Stomach smooth muscle (tissue), 2 donors: ENCODE measurements around the gene RHOB.
"Not testable (repeated sequence)": the region's sequence is repeated elsewhere in the genome, so short reads cannot be mapped to it uniquely, and the experiment has no call there.

Source experiments
- H3K27ac ChIP-seq: one replicate; pipeline ENCODE4 v1.7.0; 2013; ENCODE audit warnings: mild to moderate bottlenecking, low read length, inconsistent platforms
- H3K27me3 ChIP-seq, 2 donors: one replicate each; pipeline ENCODE4 v1.7.0; 2013; ENCODE audit warnings: low read length in 2 of 2; ENCODE audit not compliant: insufficient read depth in 2 of 2, control insufficient read depth in 1 of 2
- H3K36me3 ChIP-seq, 2 donors: one replicate each; pipeline ENCODE4 v1.7.0; 2013; ENCODE audit warnings: low read length in 2 of 2; ENCODE audit not compliant: control insufficient read depth in 2 of 2, insufficient read depth in 2 of 2
- H3K4me1 ChIP-seq: one replicate; pipeline ENCODE4 v1.7.0; 2013; ENCODE audit warnings: low read length; ENCODE audit not compliant: control insufficient read depth, insufficient read depth
- H3K4me3 ChIP-seq, 2 donors: one replicate each; pipeline ENCODE4 v1.7.0; 2013; ENCODE audit warnings: low read length in 2 of 2
- H3K9ac ChIP-seq, 2 donors: one replicate each; pipeline ENCODE4 v1.7.0; 2013; ENCODE audit warnings: low read length in 2 of 2, mild to moderate bottlenecking in 1 of 2
- H3K9me3 ChIP-seq, 2 donors: one replicate each; pipeline ENCODE4 v1.7.0; 2013; ENCODE audit warnings: low read length in 2 of 2; ENCODE audit not compliant: control insufficient read depth in 2 of 2
- donor health status: healthy.
- donor health status: Pancreatic carcinoma.

Gene RHOB

GRCh38 chr2:20456116-20456571 is 9.3 kb downstream of the RHOB start:
- Histone ChIP-seq H3K4me3 (peak overlapping the region in 1 of 2 donors; percentile 15), H3K9me3 (no peaks in the 10 kb centered on the region), H3K27me3 (no peaks in the 10 kb centered on the region), H3K4me1 (peaks cover 31% of the 10 kb centered on the region), H3K36me3 (no peaks in the 10 kb centered on the region), H3K27ac (peak overlapping the region; percentile 41), H3K9ac (peak overlapping the region; percentile 3 to 47)

DNA sequence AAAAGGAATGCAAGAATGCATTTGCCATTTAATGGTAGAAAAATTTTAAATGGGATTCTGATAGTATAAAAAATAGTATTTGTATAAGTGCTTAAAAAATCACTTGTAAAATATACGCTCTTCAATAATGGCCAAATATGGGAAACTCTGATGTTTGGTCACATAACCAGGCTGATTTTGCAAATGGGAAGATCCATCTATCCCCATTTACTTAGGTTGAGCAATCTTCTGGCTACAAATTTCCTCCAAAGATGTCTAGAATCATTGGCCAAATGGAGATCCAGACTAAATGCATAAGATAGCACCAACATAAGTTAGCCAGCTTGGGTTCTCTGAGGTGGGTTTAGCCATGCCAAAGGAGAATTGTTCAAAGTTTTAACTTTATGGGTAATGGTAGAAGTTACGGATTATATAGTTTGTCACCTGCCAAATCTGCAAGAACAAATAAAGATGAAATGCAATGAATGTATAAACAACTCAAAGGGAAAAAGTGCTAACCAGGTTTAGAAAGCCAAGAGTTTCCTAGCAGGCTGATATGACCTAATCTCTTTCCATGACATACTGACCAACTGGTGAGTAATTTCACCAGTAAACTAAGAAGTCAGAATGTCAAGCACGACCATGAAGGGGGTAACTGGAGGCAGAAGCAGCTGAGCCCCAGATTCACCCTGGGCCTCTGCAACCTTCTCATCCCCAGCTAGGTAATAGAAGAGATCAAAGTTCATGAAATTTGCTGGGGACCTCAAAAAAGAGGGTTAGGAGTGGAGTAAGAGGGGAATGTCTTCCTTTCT is 10.0 kb downstream of the RHOB start:
- Histone ChIP-seq H3K27me3 (no peaks in the 10 kb centered on the region), H3K4me3 (no peak overlapping the region), H3K4me1 (peaks cover 27% of the 10 kb centered on the region), H3K27ac (peak overlapping the region; percentile 31), H3K36me3 (no peaks in the 10 kb centered on the region), H3K9ac (no peak overlapping the region), H3K9me3 (no peaks in the 10 kb centered on the region)

DNA sequence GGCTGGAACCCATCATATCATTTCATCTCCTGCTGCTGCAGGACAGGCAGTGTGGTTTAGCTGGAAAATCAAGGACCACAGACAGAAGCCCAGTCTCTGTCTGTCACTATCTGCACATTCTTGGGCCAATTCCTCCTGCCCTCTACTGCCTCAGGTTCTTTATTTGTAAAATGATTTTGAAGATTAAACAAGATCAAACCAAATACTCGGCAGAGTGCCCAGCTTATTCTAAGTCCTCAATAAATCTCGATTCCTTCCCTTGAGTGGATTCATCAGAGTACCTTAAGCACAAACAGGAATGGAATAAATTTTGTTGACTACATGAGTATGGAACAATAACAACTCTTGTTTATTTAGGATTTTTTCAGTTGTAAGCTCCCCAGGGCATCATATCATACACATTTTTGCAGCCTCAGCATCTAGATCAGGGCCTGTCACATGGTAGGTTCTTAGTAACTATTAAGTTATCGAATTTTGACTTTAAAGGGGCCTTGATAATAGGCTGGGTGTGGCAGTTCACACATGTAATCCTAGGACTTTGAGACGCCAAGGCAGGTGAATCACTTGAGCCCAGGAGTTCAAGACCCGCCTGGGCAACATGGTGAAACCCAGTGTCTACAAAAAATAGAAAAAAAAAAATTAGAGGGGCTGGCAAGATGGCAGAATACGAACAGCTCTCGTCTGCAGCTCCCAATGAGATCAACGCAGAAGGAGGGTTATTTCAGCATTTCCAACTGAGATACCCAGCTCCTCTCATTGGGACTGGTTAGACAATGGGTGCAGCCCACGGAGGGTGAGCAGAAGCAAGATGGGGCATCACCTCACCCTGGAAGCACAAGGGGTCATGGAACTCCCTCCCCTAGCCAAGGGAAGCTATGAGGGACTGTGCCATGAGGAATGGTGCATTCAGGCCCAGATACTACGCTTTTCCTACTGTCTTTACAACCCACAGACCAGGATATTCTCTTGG is 11.1 kb downstream of the RHOB start:
- H3K9me3 ChIP-seq: no peaks in the 10 kb centered on the region
- no peaks in the 10 kb centered on the region for H3K27me3 ChIP-seq
- H3K36me3 ChIP-seq: no peaks in the 10 kb centered on the region
- peaks cover 16% of the 10 kb centered on the region for H3K4me1 ChIP-seq
- no peak overlapping the region for H3K4me3 ChIP-seq
- peak overlapping the region; percentile 31 for H3K27ac ChIP-seq
- no peak overlapping the region for H3K9ac ChIP-seq

DNA sequence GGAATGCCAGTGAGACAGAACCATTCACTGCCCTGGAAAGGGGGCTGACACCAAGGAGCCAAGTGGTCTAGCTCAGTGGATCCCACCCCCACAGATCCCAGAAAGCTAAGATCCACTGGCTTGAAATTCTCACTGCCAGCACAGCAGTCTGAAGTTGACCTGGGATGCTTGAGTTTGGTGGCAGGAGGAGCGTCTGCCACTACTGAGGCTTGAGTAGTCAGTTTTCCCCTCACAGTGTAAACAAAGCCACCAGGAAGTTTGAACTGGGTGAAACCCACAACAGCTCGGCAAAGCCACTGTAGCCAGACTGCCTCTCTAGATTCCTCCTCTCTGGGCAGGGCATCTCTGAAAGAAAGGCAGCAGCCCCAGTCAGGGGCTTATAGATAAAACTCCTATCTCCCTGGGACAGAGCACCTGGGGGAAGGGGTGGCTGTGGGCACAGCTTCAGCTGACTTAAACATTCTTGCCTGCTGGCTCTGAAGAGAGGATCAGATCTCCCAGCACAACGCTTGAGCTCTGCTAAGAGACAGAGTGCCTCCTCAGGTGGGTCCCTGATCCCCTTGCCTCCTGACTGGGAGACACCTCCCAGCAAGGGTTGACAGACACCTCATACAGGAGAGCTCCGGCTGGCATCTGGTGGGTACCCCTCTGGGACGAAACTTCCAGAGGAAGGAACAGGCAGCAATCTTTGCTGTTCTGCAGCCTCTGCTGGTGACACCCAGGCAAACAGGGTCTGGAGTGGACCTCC is 12.0 kb downstream of the RHOB start:
- H3K36me3 ChIP-seq, H3K9ac ChIP-seq, H3K27ac ChIP-seq, H3K4me3 ChIP-seq, H3K27me3 ChIP-seq, H3K9me3 ChIP-seq: not testable (repeated sequence)
- H3K4me1 ChIP-seq: peaks cover 13% of the 10 kb centered on the region

DNA sequence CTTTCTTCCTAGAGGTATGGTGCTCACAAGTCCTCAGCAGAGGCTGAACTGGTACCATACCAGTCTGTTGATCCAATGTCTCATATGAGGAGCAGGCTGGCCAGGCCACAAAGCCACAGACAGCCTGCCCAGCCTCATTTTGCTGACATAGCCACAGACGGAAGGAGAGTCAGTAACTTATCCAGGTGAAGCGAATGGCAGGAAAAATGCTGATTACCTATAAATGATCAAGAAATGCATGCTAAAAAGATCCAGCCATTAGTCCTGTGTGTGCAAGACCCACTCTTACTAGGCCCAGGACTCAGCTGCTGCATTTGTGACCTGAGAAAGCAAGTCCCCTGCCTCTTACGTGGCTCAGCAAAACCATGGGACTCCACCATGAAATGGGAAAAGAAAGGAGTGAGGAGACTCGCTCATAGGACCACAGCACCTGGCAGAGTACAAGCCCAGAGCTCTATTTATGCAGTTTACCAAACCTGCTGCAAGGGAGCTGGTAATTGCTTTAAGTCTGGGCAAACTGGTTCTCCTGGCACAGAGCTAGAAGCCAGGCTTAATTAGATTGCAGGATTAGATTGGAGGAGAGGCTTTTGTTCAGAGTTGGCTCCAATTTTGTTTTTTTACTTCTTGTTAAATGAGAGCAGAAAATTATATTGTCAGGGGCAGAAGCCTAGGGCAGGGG is 19.0 kb downstream of the RHOB start:
- no peaks in the 10 kb centered on the region for H3K27me3 ChIP-seq
- no peak overlapping the region for H3K27ac ChIP-seq
- no peaks in the 10 kb centered on the region for H3K9me3 ChIP-seq
- H3K9ac ChIP-seq: no peak overlapping the region
- H3K36me3 ChIP-seq: no peaks in the 10 kb centered on the region
- H3K4me1 ChIP-seq: peaks cover 9% of the 10 kb centered on the region
- no peak overlapping the region for H3K4me3 ChIP-seq

GRCh38 chr2:20467789-20468548 is 21.1 kb downstream of the RHOB start:
- H3K36me3 ChIP-seq: no peaks in the 10 kb centered on the region
- no peak overlapping the region for H3K27ac ChIP-seq
- no peaks in the 10 kb centered on the region for H3K9me3 ChIP-seq
- H3K27me3 ChIP-seq: no peaks in the 10 kb centered on the region
- H3K4me1 ChIP-seq: peaks cover 9% of the 10 kb centered on the region
- H3K4me3 ChIP-seq: no peak overlapping the region
- H3K9ac ChIP-seq: no peak overlapping the region

- Histone ChIP-seq H3K36me3 (no peaks in the 10 kb centered on the region), H3K4me1 (peaks cover 9% of the 10 kb centered on the region), H3K9ac (no peak overlapping the region), H3K27me3 (no peaks in the 10 kb centered on the region), H3K27ac (no peak overlapping the region), H3K4me3 (no peak overlapping the region), H3K9me3 (no peaks in the 10 kb centered on the region)
Measured at GRCh38 chr2:20468549-20469500, 22.0 kb downstream of the RHOB start.

- Histone ChIP-seq H3K9me3 (no peaks in the 10 kb centered on the region), H3K9ac (no peak overlapping the region), H3K4me3 (no peak overlapping the region), H3K36me3 (no peaks in the 10 kb centered on the region), H3K27ac (no peak overlapping the region), H3K4me1 (peaks cover 9% of the 10 kb centered on the region), H3K27me3 (no peaks in the 10 kb centered on the region)
Measured at GRCh38 chr2:20469595-20469994, 22.7 kb downstream of the RHOB start.

DNA sequence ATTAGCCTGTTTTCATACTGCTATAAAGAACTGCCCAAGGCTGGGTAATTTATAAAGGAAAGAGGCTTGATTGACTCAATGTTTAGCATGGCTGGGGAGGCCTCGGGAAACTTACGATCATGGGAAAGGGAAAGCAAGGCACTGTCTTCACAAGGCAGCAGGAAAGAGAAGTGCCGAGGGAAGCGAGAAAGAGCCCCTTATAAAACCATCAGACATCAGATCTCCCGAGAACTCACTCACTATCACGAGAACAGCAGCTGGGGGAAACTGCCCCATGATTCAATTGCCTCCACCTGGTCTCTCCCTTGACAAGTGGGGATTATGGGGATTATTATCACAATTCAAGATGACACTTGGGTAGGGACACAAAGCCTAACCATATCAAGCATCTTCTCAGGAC is 23.3 kb downstream of the RHOB start:
- Histone ChIP-seq H3K4me1 (peaks cover 9% of the 10 kb centered on the region), H3K9ac (no peak overlapping the region), H3K9me3 (no peaks in the 10 kb centered on the region), H3K27me3 (no peaks in the 10 kb centered on the region), H3K36me3 (no peaks in the 10 kb centered on the region), H3K4me3 (no peak overlapping the region), H3K27ac (no peak overlapping the region)
